ENCODE results near the gene ENOX1. TPM values are rescaled to one million over a fixed set of nuclear protein-coding genes. Genes with fewer than 3 reads are reported as not detected.

ENOX1 gene
- total and polyA plus RNA-seq, 7 donors: 0.23 to 20.2 (median 11.1) TPM

GRCh38 chr13:43362556-43362955 lies 424.2 kb downstream of the ENOX1 start:
- no peak for DNase-seq

GRCh38 chr13:43360892-43361610 lies 425.7 kb downstream of the ENOX1 start:
- DNase-seq: no peak
- Histone ChIP-seq H3K4me1 (peaks cover 0 to 47% (median 44%) of the 10 kb centered on the region in 4 donors), H3K27ac (no peak overlapping the region), H3K27me3 (no peaks in the 10 kb centered on the region), H3K36me3 (peaks cover 0 to 11% (median 0%) of the 10 kb centered on the region in 4 donors), H3K4me3 (no peak overlapping the region), H3K9me3 (no peaks in the 10 kb centered on the region)
- intact Hi-C loops (cut with DNase I): no loop called here
- 65 to 80% methylated on average over 6 of the region's 6 CpGs for WGBS, 2 donors
- TF ChIP-seq POLR2A (IDR thresholded peaks at IDR 0.05) (no peak), CTCF (IDR thresholded peaks at IDR 0.05) (no peak), POLR2AphosphoS5 (IDR thresholded peaks at IDR 0.05) (no peak), EP300 (IDR thresholded peaks at IDR 0.05) (no peak)

More at GRCh38 chr13:43362556-43362955, 424.2 kb downstream of the ENOX1 start:
- intact Hi-C loops (cut with DNase I): no loop called here
- Histone ChIP-seq H3K27ac (peak overlapping the region in 2 of 4 donors; percentile 77 to 83), H3K36me3 (peaks cover 0 to 7% (median 0%) of the 10 kb centered on the region in 4 donors), H3K9me3 (no peaks in the 10 kb centered on the region), H3K27me3 (no peaks in the 10 kb centered on the region), H3K4me1 (peaks cover 0 to 50% (median 46%) of the 10 kb centered on the region in 4 donors), H3K4me3 (no peak overlapping the region)
- TF ChIP-seq EP300 (IDR thresholded peaks at IDR 0.05) (no peak), POLR2A (IDR thresholded peaks at IDR 0.05) (no peak), CTCF (IDR thresholded peaks at IDR 0.05) (no peak)
- 89 to 92% methylated on average over 6 of the region's 6 CpGs for WGBS, 2 donors

DNA sequence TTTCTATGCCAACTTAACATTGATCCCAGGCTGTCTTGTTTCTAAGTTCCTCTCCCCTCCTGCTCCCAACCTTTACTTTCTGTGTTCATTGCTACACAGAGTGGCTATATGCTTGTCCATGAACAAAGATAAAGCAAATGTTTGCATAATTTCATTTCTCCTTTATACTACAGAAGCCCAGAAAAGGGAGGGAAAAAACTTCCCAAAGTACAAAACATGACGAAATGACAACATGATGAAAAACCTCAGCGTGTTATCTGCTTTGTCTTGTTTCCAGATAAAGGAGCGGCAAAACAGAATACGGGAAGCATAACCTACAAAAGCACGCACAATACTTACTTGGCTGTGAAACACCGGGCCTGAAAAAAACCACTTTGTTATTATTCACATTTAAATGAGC lies 426.6 kb downstream of the ENOX1 start:
- Histone ChIP-seq H3K36me3 (peaks cover 0 to 20% (median 0%) of the 10 kb centered on the region in 4 donors), H3K4me3 (no peak overlapping the region), H3K27ac (no peak overlapping the region), H3K4me1 (peaks cover 0 to 38% (median 35%) of the 10 kb centered on the region in 4 donors), H3K9me3 (no peaks in the 10 kb centered on the region), H3K27me3 (no peaks in the 10 kb centered on the region)
- no peak for DNase-seq
- WGBS, 2 donors: 85 to 89% methylated on average over 6 of the region's 6 CpGs
- intact Hi-C loops (cut with DNase I): no loop called here
- TF ChIP-seq POLR2AphosphoS5 (IDR thresholded peaks at IDR 0.05): no peak
- no peak for TF ChIP-seq CTCF (IDR thresholded peaks at IDR 0.05)
- no peak for TF ChIP-seq EP300 (IDR thresholded peaks at IDR 0.05)
- TF ChIP-seq POLR2A (IDR thresholded peaks at IDR 0.05): no peak

GRCh38 chr13:43359536-43359935 lies 427.2 kb downstream of the ENOX1 start:
- no peak for TF ChIP-seq EP300 (IDR thresholded peaks at IDR 0.05)
- TF ChIP-seq POLR2AphosphoS5 (IDR thresholded peaks at IDR 0.05): no peak
- TF ChIP-seq CTCF (IDR thresholded peaks at IDR 0.05): no peak
- no peak for TF ChIP-seq POLR2A (IDR thresholded peaks at IDR 0.05)
- Histone ChIP-seq H3K4me3 (no peak overlapping the region), H3K4me1 (peaks cover 0 to 32% (median 29%) of the 10 kb centered on the region in 4 donors), H3K36me3 (peaks cover 0 to 21% (median 0%) of the 10 kb centered on the region in 4 donors), H3K27ac (no peak overlapping the region), H3K9me3 (no peaks in the 10 kb centered on the region), H3K27me3 (no peaks in the 10 kb centered on the region)
- WGBS, 2 donors: 91 to 92% methylated on average over 4 of the region's 4 CpGs
- no peak for DNase-seq
- intact Hi-C loops (cut with DNase I): no loop called here
